Measurements from ENCODE around the gene TLE5.

DNA sequence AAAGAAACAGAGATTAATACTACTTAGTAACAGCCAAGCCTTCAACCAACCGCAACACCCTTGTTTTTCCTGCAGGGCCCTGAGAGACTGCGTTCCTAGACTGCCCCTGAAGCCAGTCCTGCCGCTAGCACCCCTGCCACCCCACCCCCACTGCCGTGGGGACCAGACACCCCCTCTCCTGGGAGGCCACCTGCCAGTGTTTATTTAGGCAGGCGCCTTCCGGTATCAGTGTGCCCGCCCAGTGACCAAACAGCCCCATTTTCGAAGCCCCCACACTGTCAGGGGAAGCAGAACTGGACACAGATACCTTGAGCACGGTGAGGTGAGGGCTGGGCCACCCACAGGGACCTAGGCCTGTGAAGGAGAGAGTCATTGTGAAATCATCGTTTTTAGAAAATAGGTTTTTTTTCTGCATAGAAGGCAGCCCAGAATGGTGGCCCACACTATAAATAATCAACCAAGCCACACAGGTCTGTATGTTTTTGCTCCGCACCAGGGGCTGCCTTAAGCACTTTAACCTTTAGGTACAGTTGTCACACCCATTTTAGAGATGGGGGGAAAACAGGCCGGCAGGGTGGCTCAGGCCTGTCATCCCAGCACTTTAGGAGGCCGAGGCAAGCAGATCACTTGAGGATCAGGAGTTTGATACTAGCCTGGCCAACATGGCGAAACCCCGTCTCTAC is 3.5 kb upstream of the TLE5 start:
- TF ChIP-seq POLR2A (IDR thresholded peaks at IDR 0.05) = peak in 1 of 3 donors; percentile 17
- TF ChIP-seq, protein P1, sequence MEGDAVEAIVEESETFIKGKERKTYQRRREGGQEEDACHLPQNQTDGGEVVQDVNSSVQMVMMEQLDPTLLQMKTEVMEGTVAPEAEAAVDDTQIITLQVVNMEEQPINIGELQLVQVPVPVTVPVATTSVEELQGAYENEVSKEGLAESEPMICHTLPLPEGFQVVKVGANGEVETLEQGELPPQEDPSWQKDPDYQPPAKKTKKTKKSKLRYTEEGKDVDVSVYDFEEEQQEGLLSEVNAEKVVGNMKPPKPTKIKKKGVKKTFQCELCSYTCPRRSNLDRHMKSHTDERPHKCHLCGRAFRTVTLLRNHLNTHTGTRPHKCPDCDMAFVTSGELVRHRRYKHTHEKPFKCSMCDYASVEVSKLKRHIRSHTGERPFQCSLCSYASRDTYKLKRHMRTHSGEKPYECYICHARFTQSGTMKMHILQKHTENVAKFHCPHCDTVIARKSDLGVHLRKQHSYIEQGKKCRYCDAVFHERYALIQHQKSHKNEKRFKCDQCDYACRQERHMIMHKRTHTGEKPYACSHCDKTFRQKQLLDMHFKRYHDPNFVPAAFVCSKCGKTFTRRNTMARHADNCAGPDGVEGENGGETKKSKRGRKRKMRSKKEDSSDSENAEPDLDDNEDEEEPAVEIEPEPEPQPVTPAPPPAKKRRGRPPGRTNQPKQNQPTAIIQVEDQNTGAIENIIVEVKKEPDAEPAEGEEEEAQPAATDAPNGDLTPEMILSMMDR (IDR thresholded peaks at IDR 0.05) = peak in 1 of 7 experiments; percentile 14
